ENCODE data around the gene CD247. TPM values are rescaled to one million over a fixed set of nuclear protein-coding genes. Genes with fewer than 3 reads are reported as not detected.

Gene CD247
- polyA plus RNA-seq, 1 of the 3 experiments (the other 2 are of a cell fraction) = 0.08 TPM

DNA sequence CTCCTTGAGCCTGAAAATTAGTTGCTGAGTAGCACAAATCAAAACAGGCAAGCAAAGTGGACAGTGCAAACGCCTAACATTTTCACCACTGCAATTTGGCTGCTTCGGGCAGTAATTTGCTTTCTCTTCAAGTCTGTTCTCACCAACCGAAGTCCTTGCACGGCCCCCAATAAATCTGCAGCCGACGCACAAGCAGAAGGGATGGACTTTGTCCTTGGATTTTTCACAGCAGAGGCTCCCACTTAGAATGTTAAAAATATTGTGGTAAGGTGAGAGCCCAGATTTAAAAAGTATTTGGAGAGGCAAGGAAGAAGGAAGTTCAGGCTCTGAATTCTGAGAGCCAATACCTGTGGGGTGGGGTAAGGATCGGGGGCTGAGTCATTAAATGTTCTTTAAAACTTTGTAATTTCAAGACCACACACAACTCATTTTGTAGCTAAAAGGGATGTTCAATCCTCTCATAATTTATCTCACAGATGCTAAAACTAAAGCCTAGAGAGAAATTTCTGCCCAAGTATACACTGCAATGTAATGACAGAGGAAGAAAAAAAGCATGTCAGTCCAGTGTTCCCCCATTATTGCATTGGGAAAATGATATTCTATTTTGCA, 6.2 kb downstream of the CD247 start:
- no peak overlapping the region for H3K4me3 ChIP-seq (ENCODE audit: low read depth in 2 of 2, low read length in 1 of 2)
- ChIA-PET CTCF (no interaction called here), POLR2A (no interaction called here)
- no peak overlapping the region for H2AFZ ChIP-seq (ENCODE audit: low read depth)
- TF ChIP-seq GABPA (IDR thresholded peaks at IDR 0.05; ENCODE audit: low read depth) = no peak
- TF ChIP-seq, protein P1, sequence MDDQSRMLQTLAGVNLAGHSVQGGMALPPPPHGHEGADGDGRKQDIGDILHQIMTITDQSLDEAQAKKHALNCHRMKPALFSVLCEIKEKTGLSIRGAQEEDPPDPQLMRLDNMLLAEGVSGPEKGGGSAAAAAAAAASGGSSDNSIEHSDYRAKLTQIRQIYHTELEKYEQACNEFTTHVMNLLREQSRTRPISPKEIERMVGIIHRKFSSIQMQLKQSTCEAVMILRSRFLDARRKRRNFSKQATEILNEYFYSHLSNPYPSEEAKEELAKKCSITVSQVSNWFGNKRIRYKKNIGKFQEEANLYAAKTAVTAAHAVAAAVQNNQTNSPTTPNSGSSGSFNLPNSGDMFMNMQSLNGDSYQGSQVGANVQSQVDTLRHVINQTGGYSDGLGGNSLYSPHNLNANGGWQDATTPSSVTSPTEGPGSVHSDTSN (IDR thresholded peaks at IDR 0.05) = no peak
- no peak overlapping the region for H3K9ac ChIP-seq
- H4K20me1 ChIP-seq (ENCODE audit: insufficient read depth) = no peaks in the 10 kb centered on the region
- H3K79me2 ChIP-seq (ENCODE audit: insufficient read depth) = no peaks in the 10 kb centered on the region
- H3K4me2 ChIP-seq = no peak overlapping the region
- no peak overlapping the region for H3K27ac ChIP-seq (ENCODE audit: low read depth in 2 of 2, low read length in 1 of 2)
- no peaks in the 10 kb centered on the region; the same call in 1 of the 2 replicates for H3K27me3 ChIP-seq (ENCODE audit: insufficient read depth)
- WGBS (ENCODE audit: low lambda C conversion rate) = 64% methylated on average over 7 of the region's 7 CpGs
- H3K9me3 ChIP-seq = no peaks in the 10 kb centered on the region
- no peaks in the 10 kb centered on the region for H3K36me3 ChIP-seq (replicated peaks in 1 of 2; ENCODE audit: control insufficient read depth in 1 of 2, insufficient read depth in 2 of 2, low read length in 1 of 2)
- H3K9me2 ChIP-seq = no peaks in the 10 kb centered on the region
- DNase-seq = no peak
- H3K4me1 ChIP-seq (ENCODE audit: control insufficient read depth in 1 of 2, insufficient read depth in 2 of 2, low read depth in 1 of 2, low read length in 1 of 2) = no peaks in the 10 kb centered on the region
- no peaks in the 10 kb centered on the region for H3F3A ChIP-seq (replicated peaks; ENCODE audit: insufficient read depth)

DNA sequence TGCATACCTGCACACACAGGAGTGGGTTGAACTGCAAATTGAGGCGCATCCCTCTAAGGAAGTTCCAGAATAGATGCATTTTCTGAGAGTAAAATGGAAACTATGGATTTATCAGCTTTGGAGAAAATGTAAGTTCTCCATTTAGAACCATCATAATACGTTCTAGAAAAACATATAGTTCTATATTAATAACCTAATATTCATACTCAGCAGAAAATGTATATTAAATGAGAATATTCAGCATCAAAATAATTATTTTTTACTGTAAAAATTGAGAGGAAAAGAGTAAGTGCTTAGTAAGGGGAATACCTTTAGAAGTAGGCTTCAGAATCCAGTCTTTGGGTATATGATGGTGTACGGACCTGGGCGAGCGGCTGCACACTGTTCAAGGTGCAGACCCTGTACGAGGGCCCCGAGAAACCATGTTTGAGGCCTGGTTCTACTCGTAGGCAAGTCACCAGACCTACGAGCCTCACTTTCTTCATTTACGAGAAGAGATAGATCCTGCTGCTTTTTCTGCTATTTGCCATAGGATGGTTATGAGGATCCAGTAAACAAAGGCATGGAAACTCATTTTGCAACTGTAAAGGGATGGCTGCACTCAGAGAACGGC, 6.8 kb downstream of the CD247 start:
- WGBS (ENCODE audit: low lambda C conversion rate) = 64% methylated on average over 11 of the region's 11 CpGs
- no peaks in the 10 kb centered on the region for H3F3A ChIP-seq (replicated peaks; ENCODE audit: insufficient read depth)

More for the DNA sequence above, 6.8 kb downstream of the CD247 start:
- Histone ChIP-seq H3K4me2 (no peak overlapping the region), H3K4me3 (ENCODE audit: low read depth in 2 of 2, low read length in 1 of 2) (no peak overlapping the region), H4K20me1 (ENCODE audit: insufficient read depth) (no peaks in the 10 kb centered on the region), H3K4me1 (ENCODE audit: control insufficient read depth in 1 of 2, insufficient read depth in 2 of 2, low read depth in 1 of 2, low read length in 1 of 2) (no peaks in the 10 kb centered on the region), H3K79me2 (ENCODE audit: insufficient read depth) (no peaks in the 10 kb centered on the region), H3K27ac (ENCODE audit: low read depth in 2 of 2, low read length in 1 of 2) (no peak overlapping the region), H3K27me3 (ENCODE audit: insufficient read depth) (no peaks in the 10 kb centered on the region; the same call in 1 of the 2 replicates), H3K9me3 (no peaks in the 10 kb centered on the region), H2AFZ (ENCODE audit: low read depth) (no peak overlapping the region), H3K9ac (no peak overlapping the region), H3K9me2 (no peaks in the 10 kb centered on the region), H3K36me3 (replicated peaks in 1 of 2; ENCODE audit: control insufficient read depth in 1 of 2, insufficient read depth in 2 of 2, low read length in 1 of 2) (no peaks in the 10 kb centered on the region)
- CTCF ChIA-PET = no interaction called here
- no peak for DNase-seq
- POLR2A ChIA-PET = no interaction called here
- TF ChIP-seq RCOR1 (IDR thresholded peaks at IDR 0.05; ENCODE audit: low read length) = no peak
- TF ChIP-seq, protein P2, sequence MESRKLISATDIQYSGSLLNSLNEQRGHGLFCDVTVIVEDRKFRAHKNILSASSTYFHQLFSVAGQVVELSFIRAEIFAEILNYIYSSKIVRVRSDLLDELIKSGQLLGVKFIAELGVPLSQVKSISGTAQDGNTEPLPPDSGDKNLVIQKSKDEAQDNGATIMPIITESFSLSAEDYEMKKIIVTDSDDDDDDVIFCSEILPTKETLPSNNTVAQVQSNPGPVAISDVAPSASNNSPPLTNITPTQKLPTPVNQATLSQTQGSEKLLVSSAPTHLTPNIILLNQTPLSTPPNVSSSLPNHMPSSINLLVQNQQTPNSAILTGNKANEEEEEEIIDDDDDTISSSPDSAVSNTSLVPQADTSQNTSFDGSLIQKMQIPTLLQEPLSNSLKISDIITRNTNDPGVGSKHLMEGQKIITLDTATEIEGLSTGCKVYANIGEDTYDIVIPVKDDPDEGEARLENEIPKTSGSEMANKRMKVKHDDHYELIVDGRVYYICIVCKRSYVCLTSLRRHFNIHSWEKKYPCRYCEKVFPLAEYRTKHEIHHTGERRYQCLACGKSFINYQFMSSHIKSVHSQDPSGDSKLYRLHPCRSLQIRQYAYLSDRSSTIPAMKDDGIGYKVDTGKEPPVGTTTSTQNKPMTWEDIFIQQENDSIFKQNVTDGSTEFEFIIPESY (IDR thresholded peaks at IDR 0.05; ENCODE audit: borderline replicate concordance, low read depth) = no peak
- TF ChIP-seq GABPA (IDR thresholded peaks at IDR 0.05; ENCODE audit: low read depth) = no peak
- TF ChIP-seq RFX5 (IDR thresholded peaks at IDR 0.05; ENCODE audit: low read length) = no peak
- TF ChIP-seq JUND (IDR thresholded peaks at IDR 0.05) = no peak
- TF ChIP-seq, protein P3, sequence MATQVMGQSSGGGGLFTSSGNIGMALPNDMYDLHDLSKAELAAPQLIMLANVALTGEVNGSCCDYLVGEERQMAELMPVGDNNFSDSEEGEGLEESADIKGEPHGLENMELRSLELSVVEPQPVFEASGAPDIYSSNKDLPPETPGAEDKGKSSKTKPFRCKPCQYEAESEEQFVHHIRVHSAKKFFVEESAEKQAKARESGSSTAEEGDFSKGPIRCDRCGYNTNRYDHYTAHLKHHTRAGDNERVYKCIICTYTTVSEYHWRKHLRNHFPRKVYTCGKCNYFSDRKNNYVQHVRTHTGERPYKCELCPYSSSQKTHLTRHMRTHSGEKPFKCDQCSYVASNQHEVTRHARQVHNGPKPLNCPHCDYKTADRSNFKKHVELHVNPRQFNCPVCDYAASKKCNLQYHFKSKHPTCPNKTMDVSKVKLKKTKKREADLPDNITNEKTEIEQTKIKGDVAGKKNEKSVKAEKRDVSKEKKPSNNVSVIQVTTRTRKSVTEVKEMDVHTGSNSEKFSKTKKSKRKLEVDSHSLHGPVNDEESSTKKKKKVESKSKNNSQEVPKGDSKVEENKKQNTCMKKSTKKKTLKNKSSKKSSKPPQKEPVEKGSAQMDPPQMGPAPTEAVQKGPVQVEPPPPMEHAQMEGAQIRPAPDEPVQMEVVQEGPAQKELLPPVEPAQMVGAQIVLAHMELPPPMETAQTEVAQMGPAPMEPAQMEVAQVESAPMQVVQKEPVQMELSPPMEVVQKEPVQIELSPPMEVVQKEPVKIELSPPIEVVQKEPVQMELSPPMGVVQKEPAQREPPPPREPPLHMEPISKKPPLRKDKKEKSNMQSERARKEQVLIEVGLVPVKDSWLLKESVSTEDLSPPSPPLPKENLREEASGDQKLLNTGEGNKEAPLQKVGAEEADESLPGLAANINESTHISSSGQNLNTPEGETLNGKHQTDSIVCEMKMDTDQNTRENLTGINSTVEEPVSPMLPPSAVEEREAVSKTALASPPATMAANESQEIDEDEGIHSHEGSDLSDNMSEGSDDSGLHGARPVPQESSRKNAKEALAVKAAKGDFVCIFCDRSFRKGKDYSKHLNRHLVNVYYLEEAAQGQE (IDR thresholded peaks at IDR 0.05; ENCODE audit: low read depth, low read length) = no peak
- no peak for TF ChIP-seq TAF1 (IDR thresholded peaks at IDR 0.05; ENCODE audit: borderline replicate concordance, low read depth, low read length)
- TF ChIP-seq MXI1 (IDR thresholded peaks at IDR 0.05; ENCODE audit: low read depth, low read length) = no peak

Measured in SK-N-SH (cell line).